Tibial artery (tissue), 4 donors: ENCODE data around the gene CD4.

Experiments
- DNase-seq, 2 donors: peaks; one replicate each; pipeline ENCODE4 v3.0.0-alpha.2; 2019
- H3K27ac ChIP-seq, 2 donors: fragments of 200-600 bp; sonication (generic) in 1 of 2; 1 replicate in 1 of 2; 2 replicates in 1 of 2; pipeline ENCODE4 v1.5.1; 2018 to 2019; ENCODE audit warnings: mild to moderate bottlenecking in 1 of 2
- H3K27me3 ChIP-seq, 2 donors: fragments of 200-600 bp; sonication (generic) in 1 of 2; one replicate each; pipeline versions ENCODE4 v1.5.1 to v1.6.0; 2016 to 2019
- H3K36me3 ChIP-seq, 3 donors: fragments of 200-600 bp; sonication (generic) in 2 of 3; one replicate each; pipeline ENCODE4 v1.5.1; 2016 to 2019; ENCODE audit warnings: mild to moderate bottlenecking in 2 of 3
- H3K4me1 ChIP-seq, 4 donors: fragments of 200-600 bp; sonication (generic) in 2 of 4; 1 replicate in 3 of 4; 2 replicates in 1 of 4; pipeline ENCODE4 v1.5.1; 2016 to 2019
- H3K4me3 ChIP-seq, 2 donors: fragments of 200-600 bp; sonication (generic) in 1 of 2; 1 replicate in 1 of 2; 2 replicates in 1 of 2; pipeline ENCODE4 v1.5.1; 2018 to 2019; ENCODE audit warnings: mild to moderate bottlenecking in 2 of 2
- H3K9me3 ChIP-seq, 3 donors: fragments of 200-600 bp; sonication (generic) in 1 of 3; one replicate each; pipeline ENCODE4 v1.5.1; 2016 to 2019
- intact Hi-C: fragments of 100-400 bp; cut with DNase I; formaldehyde crosslinking; loops from one replicate; pipeline ENCODE4 v1.15.0; 2023; ENCODE audit warnings: low total_unique reads
- TF ChIP-seq, protein P1 (sequence below), 2 experiments: fragments of 200-600 bp in 1 of 2; fragments of 450-650 bp in 1 of 2; IDR thresholded peaks; one replicate each; pipeline ENCODE4 v1.5.1; 2017 to 2019; ENCODE audit warnings: antibody characterized with exemption in 2 of 2, mild to moderate bottlenecking in 1 of 2, moderate library complexity in 1 of 2

CD4 gene

DNA sequence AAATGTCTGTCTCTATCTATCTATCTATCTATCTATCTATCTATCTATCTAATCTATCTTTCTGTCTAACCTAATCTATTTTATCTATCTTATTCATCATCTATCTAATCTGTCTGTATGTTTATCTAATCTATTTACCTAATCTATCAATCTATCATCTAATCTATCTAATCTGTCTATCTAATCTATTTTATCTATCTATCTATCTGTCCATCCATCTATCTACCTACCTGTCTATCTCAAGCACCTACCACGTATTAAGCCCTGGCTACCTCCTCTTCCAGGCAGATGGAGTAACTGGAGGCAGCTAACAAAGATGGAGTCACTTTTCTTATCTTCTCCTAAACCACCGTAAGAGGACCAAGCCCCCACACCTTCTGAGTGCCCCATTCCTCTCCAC, 5.8 kb downstream of the CD4 start:
- no peaks in the 10 kb centered on the region for H3K36me3 ChIP-seq
- H3K27me3 ChIP-seq = peaks cover 0 to 8% of the 10 kb centered on the region in 2 donors
- DNase-seq = no peak
- H3K4me3 ChIP-seq = no peak overlapping the region
- intact Hi-C loops = no loop called here
- no peak overlapping the region for H3K27ac ChIP-seq
- TF ChIP-seq, protein P1, sequence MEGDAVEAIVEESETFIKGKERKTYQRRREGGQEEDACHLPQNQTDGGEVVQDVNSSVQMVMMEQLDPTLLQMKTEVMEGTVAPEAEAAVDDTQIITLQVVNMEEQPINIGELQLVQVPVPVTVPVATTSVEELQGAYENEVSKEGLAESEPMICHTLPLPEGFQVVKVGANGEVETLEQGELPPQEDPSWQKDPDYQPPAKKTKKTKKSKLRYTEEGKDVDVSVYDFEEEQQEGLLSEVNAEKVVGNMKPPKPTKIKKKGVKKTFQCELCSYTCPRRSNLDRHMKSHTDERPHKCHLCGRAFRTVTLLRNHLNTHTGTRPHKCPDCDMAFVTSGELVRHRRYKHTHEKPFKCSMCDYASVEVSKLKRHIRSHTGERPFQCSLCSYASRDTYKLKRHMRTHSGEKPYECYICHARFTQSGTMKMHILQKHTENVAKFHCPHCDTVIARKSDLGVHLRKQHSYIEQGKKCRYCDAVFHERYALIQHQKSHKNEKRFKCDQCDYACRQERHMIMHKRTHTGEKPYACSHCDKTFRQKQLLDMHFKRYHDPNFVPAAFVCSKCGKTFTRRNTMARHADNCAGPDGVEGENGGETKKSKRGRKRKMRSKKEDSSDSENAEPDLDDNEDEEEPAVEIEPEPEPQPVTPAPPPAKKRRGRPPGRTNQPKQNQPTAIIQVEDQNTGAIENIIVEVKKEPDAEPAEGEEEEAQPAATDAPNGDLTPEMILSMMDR (IDR thresholded peaks at IDR 0.05) = no peak
- no peaks in the 10 kb centered on the region for H3K9me3 ChIP-seq
- no peaks in the 10 kb centered on the region for H3K4me1 ChIP-seq

DNA sequence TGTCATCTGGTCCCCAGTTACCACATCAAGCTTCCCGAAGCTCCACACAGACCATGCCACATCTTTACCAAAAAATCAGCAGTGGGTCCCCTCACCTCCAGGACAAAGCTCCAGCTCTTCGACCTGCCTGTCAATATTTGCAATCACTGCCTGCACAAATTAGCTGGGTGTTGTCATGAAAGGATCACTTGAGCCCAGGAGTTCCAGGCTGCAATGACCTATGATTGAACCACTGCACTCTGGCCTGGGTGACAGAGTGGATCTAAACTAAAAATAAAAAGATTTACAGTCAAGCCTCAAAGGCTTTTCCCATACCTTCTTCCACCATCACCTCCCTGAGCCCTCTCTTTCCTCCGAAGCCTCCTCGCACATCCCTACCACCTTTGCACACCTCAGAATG, 7.2 kb downstream of the CD4 start:
- Histone ChIP-seq H3K9me3 (no peaks in the 10 kb centered on the region), H3K4me1 (no peaks in the 10 kb centered on the region), H3K27me3 (peaks cover 0 to 8% of the 10 kb centered on the region in 2 donors), H3K27ac (no peak overlapping the region), H3K4me3 (no peak overlapping the region), H3K36me3 (no peaks in the 10 kb centered on the region)
- intact Hi-C loops = no loop called here
- no peak for DNase-seq
- TF ChIP-seq, protein P1 (IDR thresholded peaks at IDR 0.05) = no peak

DNA sequence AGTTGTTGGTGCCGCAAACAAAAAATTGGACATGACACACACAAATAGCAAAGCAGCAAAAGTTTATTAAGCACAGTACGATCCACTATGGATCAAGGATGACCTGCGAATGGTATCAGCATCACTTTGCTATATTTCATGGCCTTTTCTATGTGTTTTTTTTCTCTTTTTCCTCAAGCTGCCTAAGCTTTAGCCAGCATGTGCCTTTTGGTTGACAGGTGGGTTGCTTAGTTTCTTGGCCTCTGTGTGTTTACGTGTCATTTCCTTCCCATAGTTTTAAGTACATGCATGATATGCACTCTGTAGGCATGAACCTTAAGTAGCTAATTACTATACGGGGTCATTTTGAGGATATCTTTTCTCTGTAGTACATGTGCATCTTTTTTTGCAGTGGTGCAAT, 9.8 kb downstream of the CD4 start:
- Histone ChIP-seq H3K4me1 (no peaks in the 10 kb centered on the region), H3K36me3 (no peaks in the 10 kb centered on the region), H3K9me3 (no peaks in the 10 kb centered on the region), H3K4me3 (no peak overlapping the region), H3K27ac (no peak overlapping the region), H3K27me3 (peaks cover 0 to 8% of the 10 kb centered on the region in 2 donors)
- TF ChIP-seq, protein P1 (IDR thresholded peaks at IDR 0.05) = no peak
- DNase-seq = no peak
- intact Hi-C loops = no loop called here

DNA sequence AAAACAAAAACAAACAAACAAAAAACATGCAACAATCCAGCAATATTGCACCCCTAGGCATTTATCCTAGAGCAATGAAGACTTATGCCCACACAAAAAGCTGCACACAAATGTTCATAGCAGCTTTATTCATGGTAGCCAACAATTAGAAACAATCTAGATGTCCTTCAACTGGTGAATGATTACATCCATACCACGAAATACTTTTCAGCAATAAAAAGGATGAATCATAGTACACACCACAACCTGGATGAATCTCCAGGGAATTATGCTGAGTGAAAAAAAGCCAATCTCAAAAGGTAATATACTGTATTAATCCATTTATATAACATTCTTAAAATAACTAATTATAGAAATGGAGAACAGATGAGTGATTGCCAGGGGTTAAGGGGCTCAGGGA, 17.8 kb downstream of the CD4 start:
- Histone ChIP-seq H3K4me3 (no peak overlapping the region), H3K27me3 (no peaks in the 10 kb centered on the region), H3K9me3 (no peaks in the 10 kb centered on the region), H3K27ac (no peak overlapping the region), H3K36me3 (no peaks in the 10 kb centered on the region), H3K4me1 (no peaks in the 10 kb centered on the region)
- intact Hi-C loops = no loop called here
- no peak for DNase-seq
- TF ChIP-seq, protein P1 (IDR thresholded peaks at IDR 0.05) = no peak

DNA sequence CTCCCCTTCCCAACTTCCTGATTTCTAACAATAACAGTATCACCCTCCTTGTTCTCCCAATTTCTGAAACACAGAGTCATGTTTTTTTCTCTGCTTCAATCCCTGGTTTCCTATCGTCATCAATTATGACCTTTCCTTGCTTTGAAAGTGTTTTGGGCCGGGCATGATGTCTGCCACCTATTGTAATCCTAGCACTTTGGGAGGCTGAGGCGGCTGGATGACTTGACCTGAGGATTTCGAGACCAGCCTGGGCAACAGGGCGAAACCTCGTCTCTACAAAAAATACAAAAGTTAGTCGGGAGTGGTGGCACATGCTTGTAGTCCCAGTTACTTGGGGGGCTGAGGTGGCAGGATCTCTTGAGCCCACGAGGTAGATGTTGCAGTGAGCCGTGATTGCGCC, 19.7 kb downstream of the CD4 start:
- H3K27ac ChIP-seq = no peak overlapping the region
- intact Hi-C loops = no loop called here
- H3K27me3 ChIP-seq = no peaks in the 10 kb centered on the region
- no peaks in the 10 kb centered on the region for H3K9me3 ChIP-seq
- DNase-seq = no peak
- TF ChIP-seq, protein P1 (IDR thresholded peaks at IDR 0.05) = no peak
- H3K36me3 ChIP-seq = no peaks in the 10 kb centered on the region
- H3K4me1 ChIP-seq = no peaks in the 10 kb centered on the region
- no peak overlapping the region for H3K4me3 ChIP-seq

DNA sequence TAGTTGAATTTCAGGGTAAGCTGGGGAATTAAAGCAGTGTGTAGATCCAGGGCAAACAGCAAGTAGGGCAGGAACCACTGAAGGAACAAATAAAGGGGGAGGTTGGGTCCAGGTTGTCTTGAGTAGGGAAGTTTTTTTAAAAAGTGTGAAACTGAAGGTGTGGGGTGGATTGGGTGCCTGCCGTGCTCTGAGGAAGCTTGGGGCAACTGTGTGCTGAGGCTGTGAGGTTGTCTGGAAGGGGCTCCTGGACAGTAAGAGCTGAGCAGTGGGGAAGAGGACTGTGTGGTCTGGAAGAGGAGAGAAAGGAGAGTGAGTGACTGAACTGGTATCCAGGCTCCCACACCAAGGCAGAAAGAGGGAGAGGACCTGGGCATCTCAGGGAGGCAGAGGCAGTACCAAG, 21.4 kb downstream of the CD4 start:
- DNase-seq = no peak

More for the DNA sequence above, 21.4 kb downstream of the CD4 start:
- TF ChIP-seq, protein P1 (IDR thresholded peaks at IDR 0.05) = no peak
- Histone ChIP-seq H3K27me3 (peaks cover 0 to 10% of the 10 kb centered on the region in 2 donors), H3K27ac (no peak overlapping the region), H3K36me3 (no peaks in the 10 kb centered on the region), H3K9me3 (no peaks in the 10 kb centered on the region), H3K4me1 (no peaks in the 10 kb centered on the region), H3K4me3 (no peak overlapping the region)
- intact Hi-C loops = no loop called here
